Astrocyte (in vitro differentiated cells and primary cell): ENCODE results near the gene GOSR1.
"Not testable (repeated sequence)": the region's sequence is repeated elsewhere in the genome, so short reads cannot be mapped to it uniquely, and the experiment has no call there.

Experiments used
- EZH2 ChIP-seq: IDR thresholded peaks from 2 replicates; pipeline ENCODE4 v1.6.1; 2012; ENCODE audit warnings: mild to moderate bottlenecking, low read length, inconsistent platforms; ENCODE audit not compliant: insufficient read depth
- TF ChIP-seq, protein P1 (sequence below): IDR thresholded peaks from 2 replicates; pipeline ENCODE4 v1.5.1; 2011; ENCODE audit warnings: low read depth, mild to moderate bottlenecking, inconsistent platforms, low read length, moderate library complexity; ENCODE audit not compliant: insufficient read depth

DNA sequence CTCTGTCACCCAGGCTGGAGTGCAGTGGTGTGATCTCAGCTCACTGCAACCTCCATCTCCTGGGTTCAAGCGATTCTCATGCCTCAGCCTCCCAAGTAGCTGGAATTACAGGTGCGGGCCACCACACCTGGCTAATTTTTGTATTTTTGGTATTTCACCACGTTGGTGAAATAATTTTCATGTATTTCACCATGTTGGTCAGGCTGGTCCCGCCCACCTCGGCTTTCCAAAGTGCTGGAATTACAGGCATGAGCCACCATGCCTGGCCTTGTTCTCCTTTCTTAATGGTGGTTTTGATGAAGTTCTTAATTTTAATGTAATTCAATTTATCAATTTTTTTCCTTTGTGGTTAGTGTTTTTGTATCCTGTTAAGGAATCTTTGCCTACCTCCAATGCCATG lies 51.5 kb downstream of the GOSR1 start:
- TF ChIP-seq, protein P1, sequence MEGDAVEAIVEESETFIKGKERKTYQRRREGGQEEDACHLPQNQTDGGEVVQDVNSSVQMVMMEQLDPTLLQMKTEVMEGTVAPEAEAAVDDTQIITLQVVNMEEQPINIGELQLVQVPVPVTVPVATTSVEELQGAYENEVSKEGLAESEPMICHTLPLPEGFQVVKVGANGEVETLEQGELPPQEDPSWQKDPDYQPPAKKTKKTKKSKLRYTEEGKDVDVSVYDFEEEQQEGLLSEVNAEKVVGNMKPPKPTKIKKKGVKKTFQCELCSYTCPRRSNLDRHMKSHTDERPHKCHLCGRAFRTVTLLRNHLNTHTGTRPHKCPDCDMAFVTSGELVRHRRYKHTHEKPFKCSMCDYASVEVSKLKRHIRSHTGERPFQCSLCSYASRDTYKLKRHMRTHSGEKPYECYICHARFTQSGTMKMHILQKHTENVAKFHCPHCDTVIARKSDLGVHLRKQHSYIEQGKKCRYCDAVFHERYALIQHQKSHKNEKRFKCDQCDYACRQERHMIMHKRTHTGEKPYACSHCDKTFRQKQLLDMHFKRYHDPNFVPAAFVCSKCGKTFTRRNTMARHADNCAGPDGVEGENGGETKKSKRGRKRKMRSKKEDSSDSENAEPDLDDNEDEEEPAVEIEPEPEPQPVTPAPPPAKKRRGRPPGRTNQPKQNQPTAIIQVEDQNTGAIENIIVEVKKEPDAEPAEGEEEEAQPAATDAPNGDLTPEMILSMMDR, result not testable (repeated sequence)
- not testable (repeated sequence) for TF ChIP-seq EZH2
